OCI-LY1 (cell line): ENCODE data around the gene RTRAF.

Experiments used
- H2AFZ ChIP-seq: fragments of 200-600 bp; sonication (generic), shearing (Covaris generic); 2 replicates; pipeline ENCODE4 v1.6.0; 2014; ENCODE audit warnings: antibody characterized with exemption, mild to moderate bottlenecking, low read length
- H3F3A ChIP-seq: fragments of 200-600 bp; sonication (generic), shearing (Covaris generic); 2 replicates; pipeline ENCODE4 v1.6.0; 2014; ENCODE audit warnings: mild to moderate bottlenecking, antibody characterized with exemption, low read length, moderate library complexity; ENCODE audit not compliant: insufficient read depth
- H3K27ac ChIP-seq: fragments of 200-600 bp; sonication (generic); 2 replicates; pipeline ENCODE4 v1.5.1; 2014; ENCODE audit warnings: low read length, mixed run types, mild to moderate bottlenecking, low read depth; ENCODE audit not compliant: poor library complexity, severe bottlenecking
- H3K27me3 ChIP-seq: fragments of 200-600 bp; sonication (generic); 2 replicates; pipeline ENCODE4 v1.6.0; 2014; ENCODE audit warnings: antibody characterized with exemption, mild to moderate bottlenecking, low read length, moderate library complexity; ENCODE audit not compliant: insufficient read depth
- H3K36me3 ChIP-seq: fragments of 200-600 bp; sonication (generic); 2 replicates; pipeline ENCODE4 v1.6.1; 2014; ENCODE audit warnings: mild to moderate bottlenecking, antibody characterized with exemption, low read length, moderate library complexity, mixed read lengths; ENCODE audit not compliant: insufficient read depth
- H3K4me1 ChIP-seq: fragments of 200-600 bp; sonication (generic); 2 replicates; pipeline ENCODE4 v1.5.1; 2014; ENCODE audit warnings: mild to moderate bottlenecking, low read length, moderate library complexity; ENCODE audit not compliant: insufficient read depth, severe bottlenecking
- H3K4me2 ChIP-seq: fragments of 200-600 bp; sonication (generic), shearing (Covaris generic); 2 replicates; pipeline ENCODE4 v1.6.1; 2014; ENCODE audit warnings: low read length
- H3K4me3 ChIP-seq: fragments of 200-600 bp; sonication (generic); 2 replicates; pipeline ENCODE4 v1.5.1; 2014; ENCODE audit warnings: low read length, low read depth, mild to moderate bottlenecking, mixed read lengths; ENCODE audit not compliant: poor library complexity, severe bottlenecking
- H3K79me2 ChIP-seq: fragments of 200-600 bp; shearing (Covaris generic); 2 replicates; pipeline ENCODE4 v1.6.1; 2016; ENCODE audit warnings: mixed run types, low read length, mixed read lengths; ENCODE audit not compliant: insufficient read depth
- H3K9ac ChIP-seq: fragments of 200-600 bp; sonication (generic), shearing (Covaris generic); 2 replicates; pipeline ENCODE4 v1.6.1; 2014; ENCODE audit warnings: mild to moderate bottlenecking, low read length, mixed read lengths
- H3K9me2 ChIP-seq: fragments of 200-600 bp; sonication (generic), shearing (Covaris generic); 2 replicates; pipeline ENCODE4 v1.6.1; 2014; ENCODE audit warnings: low read depth, mild to moderate bottlenecking, low read length, mixed read lengths
- H3K9me3 ChIP-seq: fragments of 200-600 bp; shearing (Covaris generic); 2 replicates; pipeline ENCODE4 v1.6.1; 2014; ENCODE audit warnings: low read length, mixed read lengths
- H4K20me1 ChIP-seq: fragments of 200-600 bp; sonication (generic), shearing (Covaris generic); 2 replicates; pipeline ENCODE4 v1.6.0; 2016; ENCODE audit warnings: mild to moderate bottlenecking, low read length; ENCODE audit not compliant: insufficient read depth
- CTCF ChIP-seq: fragments of 200-600 bp; sonication (generic), shearing (Covaris generic); IDR thresholded peaks from 2 replicates; pipeline ENCODE4 v1.5.1; 2017; ENCODE audit warnings: mild to moderate bottlenecking, antibody characterized with exemption, low read length, moderate library complexity, mixed read lengths
- EZH2 ChIP-seq: fragments of 200-600 bp; sonication (generic), shearing (Covaris generic); IDR thresholded peaks from 2 replicates; pipeline ENCODE4 v1.8.0; 2017; ENCODE audit warnings: borderline replicate concordance, mixed run types, mild to moderate bottlenecking, antibody characterized with exemption, low read length, moderate library complexity, mixed read lengths

The RTRAF gene

DNA sequence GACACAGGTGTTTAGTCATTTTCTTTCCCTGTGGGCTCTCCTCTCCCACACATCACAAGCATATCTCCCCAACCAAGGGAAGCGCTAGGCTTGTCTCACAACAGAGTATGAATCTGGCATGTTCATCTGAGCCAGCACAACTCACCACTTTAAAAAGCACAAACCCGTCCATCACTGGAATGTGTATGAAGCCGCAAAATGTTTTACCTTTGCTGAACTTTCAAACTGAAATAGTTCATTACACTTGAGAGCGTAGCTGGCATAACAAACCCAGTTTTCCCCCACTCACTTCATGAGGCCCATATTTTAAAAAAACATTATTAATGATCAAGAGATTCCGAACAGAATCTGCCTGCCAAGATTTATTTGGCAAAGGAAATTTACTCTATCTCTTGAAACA, 63.7 kb downstream of the RTRAF start:
- TF ChIP-seq EZH2 (no peak), CTCF (no peak)
- Histone ChIP-seq H3K27ac (no peak overlapping the region), H3K4me2 (no peak overlapping the region)

DNA sequence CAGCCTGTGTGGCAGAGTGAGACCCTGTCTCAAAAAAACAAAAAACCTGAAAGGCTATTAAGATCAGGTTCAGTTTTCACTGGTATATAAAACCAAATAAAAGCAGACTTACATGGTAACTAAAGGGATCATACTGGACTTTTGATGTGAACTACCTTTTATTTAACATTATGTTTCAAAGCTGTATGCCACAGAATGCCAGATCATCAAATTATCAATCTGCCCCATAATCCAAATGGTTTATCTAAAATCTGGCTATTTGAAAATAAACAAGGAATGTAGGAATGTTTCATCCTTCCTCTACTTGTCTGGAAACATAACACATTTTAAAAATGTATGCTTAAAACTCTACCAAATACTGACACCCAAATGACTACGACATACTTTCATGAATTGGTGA, 65.3 kb downstream of the RTRAF start:
- no peak overlapping the region for H3K9ac ChIP-seq
- H3K4me3 ChIP-seq: no peak overlapping the region
- H3K4me1 ChIP-seq: no peaks in the 10 kb centered on the region
- TF ChIP-seq CTCF (no peak), EZH2 (no peak)
- no peaks in the 10 kb centered on the region for H3K79me2 ChIP-seq
- H3K27ac ChIP-seq: no peak overlapping the region
- no peaks in the 10 kb centered on the region for H4K20me1 ChIP-seq
- no peaks in the 10 kb centered on the region for H3K27me3 ChIP-seq
- no peaks in the 10 kb centered on the region for H3F3A ChIP-seq
- no peaks in the 10 kb centered on the region for H3K36me3 ChIP-seq
- no peak overlapping the region for H2AFZ ChIP-seq
- H3K9me2 ChIP-seq: no peaks in the 10 kb centered on the region
- H3K4me2 ChIP-seq: no peak overlapping the region
- no peaks in the 10 kb centered on the region for H3K9me3 ChIP-seq

More for the DNA sequence above, 63.7 kb downstream of the RTRAF start:
- Histone ChIP-seq H3K9me3 (no peaks in the 10 kb centered on the region), H3K4me3 (no peak overlapping the region), H3K79me2 (no peaks in the 10 kb centered on the region), H3K9me2 (no peaks in the 10 kb centered on the region), H2AFZ (no peak overlapping the region), H3F3A (no peaks in the 10 kb centered on the region), H3K9ac (no peak overlapping the region), H4K20me1 (no peaks in the 10 kb centered on the region), H3K27me3 (no peaks in the 10 kb centered on the region), H3K36me3 (no peaks in the 10 kb centered on the region), H3K4me1 (no peaks in the 10 kb centered on the region)

GRCh38 chr14:52055167-52055566, 65.8 kb downstream of the RTRAF start:
- Histone ChIP-seq H3K9me3 (no peaks in the 10 kb centered on the region), H3K79me2 (no peaks in the 10 kb centered on the region), H3K4me1 (no peaks in the 10 kb centered on the region), H3F3A (no peaks in the 10 kb centered on the region), H3K27me3 (no peaks in the 10 kb centered on the region), H3K9ac (no peak overlapping the region), H3K4me3 (no peak overlapping the region), H3K36me3 (no peaks in the 10 kb centered on the region), H4K20me1 (no peaks in the 10 kb centered on the region), H3K27ac (no peak overlapping the region), H3K9me2 (no peaks in the 10 kb centered on the region), H3K4me2 (no peak overlapping the region), H2AFZ (no peak overlapping the region)
- no peak for TF ChIP-seq EZH2
- TF ChIP-seq CTCF: no peak
